Stimulated activated CD4-positive, alpha-beta T cell treated with anti-CD3 and anti-CD28 coated beads, Interleukin-15, amount 100 ng/mL, for 24 hours (primary cell): ENCODE results near the gene SEC14L1.

Experiments used
- DNase-seq: peaks from one replicate; pipeline ENCODE4 v3.0.0-alpha.2; 2020

SEC14L1 gene

GRCh38 chr17:77217566-77217965 lies 76.8 kb downstream of the SEC14L1 start:
- DNase-seq = no peak

DNA sequence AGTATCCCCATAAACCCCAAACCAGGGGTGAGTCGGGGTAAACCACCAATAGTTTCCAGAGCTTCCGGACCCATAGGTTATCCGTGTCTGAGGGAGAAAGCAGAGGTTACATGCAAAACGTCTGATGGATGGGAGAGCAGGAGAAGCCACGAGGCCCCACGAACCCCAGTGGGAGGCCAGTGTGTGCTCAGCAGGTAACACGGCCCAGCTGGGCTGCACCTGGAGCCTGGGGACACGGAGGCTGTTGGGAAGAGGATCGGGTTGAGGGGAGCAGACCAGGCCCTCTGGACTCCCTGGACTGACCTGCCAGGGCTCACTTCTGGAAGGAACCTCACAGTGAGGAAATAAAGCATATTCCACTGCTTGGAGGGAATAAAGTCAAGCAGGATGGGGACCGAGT lies 78.1 kb downstream of the SEC14L1 start:
- DNase-seq = no peak

DNA sequence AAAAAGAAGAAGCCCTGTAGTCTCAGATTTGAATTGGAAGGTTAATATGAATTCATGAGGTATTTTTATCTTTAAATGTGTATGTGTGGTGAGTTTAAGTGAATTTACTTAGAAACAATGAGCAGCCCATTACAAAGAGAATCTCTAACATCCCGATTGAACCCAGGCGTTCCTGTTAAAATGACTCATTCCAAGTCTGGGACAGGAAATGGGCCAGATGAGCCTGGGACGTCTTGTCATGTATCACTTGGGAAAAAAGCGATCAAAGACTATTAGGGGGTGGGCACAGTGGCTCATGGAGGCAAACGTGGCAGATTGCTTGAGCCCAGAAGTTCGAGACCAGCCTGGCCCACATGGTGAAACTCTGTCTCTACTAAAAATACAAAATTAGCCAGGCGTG lies 81.6 kb downstream of the SEC14L1 start:
- DNase-seq = no peak

DNA sequence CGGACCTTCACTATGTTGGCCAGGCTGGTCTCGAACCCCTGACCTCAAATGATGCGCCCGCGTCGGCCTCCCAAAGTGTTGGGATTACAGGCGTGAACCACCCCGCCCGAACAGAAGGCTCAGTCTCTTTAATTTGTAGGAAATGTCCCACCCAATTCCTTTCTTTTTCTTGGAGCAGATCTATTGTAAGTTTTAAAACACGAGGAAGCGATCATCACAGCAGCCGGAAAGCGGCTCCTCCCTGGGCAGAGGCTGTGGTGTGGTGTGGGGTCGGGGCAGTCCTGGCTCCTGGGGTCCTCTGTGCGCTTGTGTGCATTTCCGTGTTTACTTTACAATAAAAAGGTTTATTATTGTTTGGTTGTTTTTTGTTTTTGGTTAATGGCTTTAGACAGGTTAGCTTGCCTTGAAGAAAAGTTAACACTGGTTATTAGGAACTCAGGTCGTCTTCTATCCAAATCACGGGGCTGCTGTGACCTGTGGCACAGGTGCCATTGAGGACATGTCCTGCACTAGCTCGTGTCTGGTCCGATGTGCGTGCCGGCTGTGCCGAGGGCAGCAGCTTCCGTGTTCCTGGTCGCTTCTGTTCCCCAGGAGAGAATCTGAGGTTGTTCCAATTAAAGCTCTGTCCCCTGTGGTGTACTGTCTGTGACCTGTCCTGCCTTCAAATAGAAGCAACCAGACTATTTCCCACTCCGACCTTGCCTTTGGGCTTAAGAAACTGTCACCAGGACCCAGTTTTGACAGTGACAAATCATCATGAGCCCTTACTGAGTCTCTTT lies 83.1 kb downstream of the SEC14L1 start:
- no peak for DNase-seq

DNA sequence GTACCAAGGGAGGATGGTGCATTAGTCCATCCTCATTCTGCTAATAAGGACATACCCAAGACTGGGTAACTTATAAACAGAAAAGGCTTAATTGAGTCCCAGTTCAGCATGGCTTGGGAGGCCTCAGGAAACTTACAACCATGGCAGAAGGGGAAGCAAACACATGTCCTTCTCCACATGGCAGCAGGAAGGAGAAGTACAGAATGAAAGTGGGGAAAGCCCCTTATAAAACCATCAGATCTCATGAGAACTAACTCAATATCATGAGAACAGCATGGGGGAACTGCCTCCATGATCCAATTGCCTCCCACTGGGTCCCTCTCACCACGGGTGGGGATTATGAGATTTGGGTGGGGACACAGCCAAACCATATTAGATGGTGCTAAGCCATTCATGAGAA lies 84.5 kb downstream of the SEC14L1 start:
- no peak for DNase-seq

DNA sequence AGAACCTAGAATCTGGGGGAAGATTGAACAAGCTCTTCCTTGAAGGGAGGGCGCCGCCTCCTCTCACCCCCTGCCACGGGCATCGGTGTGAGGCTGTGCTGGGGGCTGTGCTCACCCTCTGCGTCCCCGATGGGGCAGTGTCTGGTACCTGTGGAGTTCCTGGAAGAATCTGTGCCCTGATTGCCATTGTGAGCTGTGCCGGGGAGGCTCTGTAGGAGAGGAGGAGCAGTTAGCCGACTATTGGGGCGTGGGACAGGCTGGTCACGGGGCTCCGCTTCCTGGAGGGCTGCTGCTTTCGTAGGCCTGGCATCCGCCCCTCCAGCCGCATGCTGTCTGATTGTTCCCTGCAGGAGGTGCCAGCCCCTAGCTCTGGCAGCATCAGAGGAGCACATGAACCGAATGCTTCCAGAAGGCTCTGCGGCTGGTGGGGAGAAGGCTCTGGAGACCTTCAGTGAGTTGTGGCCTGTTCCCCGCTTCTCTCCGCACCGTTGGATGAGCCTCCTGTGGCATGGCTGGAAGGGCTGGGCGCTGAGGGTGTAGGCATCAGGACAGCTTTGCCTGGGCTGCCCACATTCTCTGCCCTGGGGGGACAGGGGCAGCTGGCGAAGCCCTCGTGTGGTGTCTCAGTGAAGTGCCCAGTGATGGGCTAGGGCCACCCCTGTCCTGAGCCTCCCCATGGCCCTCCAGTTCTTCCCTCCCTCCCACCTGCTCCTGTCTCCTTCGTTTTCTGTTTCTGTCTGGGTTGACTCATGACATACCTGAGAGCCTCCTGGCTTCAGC lies 86.9 kb downstream of the SEC14L1 start:
- no peak for DNase-seq

- DNase-seq = no peak
These were observed 87.5 kb downstream of the SEC14L1 start for GRCh38 chr17:77228241-77228752.

- DNase-seq = no peak
These were observed 88.0 kb downstream of the SEC14L1 start for GRCh38 chr17:77228816-77229215.

DNA sequence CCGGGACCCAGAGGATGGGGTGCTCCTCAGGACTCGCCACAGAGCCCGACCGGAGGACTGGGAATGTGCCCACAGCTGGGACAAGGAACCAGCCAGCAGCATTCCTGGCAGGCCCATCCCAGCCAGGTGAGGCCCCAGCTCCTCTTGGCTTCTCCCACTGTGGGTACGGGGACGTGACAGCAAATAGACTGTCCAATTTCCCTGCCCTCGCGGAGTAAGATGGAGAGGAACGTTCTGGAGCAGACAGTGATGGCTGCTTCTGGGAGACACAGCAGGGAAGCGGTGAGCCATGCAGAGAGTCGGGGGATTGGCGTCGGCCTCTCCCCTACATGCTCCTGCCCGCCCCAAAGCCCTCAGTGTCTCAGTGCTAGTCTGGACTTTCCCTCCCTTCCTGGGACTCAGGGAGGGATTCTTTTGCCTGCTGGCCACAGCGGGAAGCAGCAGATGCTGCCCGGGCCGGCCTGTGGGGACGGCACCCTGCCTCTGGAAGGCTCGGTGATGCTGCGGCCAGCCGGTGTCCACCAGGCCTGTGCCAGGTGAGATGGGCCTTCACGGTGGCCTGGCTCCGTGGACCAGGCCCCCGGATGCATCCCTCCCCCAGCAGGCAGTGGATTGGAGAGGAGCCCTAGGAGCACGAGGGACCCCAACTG lies 89.1 kb downstream of the SEC14L1 start:
- DNase-seq = no peak

GRCh38 chr17:77230436-77230830 lies 89.7 kb downstream of the SEC14L1 start:
- DNase-seq = no peak

DNA sequence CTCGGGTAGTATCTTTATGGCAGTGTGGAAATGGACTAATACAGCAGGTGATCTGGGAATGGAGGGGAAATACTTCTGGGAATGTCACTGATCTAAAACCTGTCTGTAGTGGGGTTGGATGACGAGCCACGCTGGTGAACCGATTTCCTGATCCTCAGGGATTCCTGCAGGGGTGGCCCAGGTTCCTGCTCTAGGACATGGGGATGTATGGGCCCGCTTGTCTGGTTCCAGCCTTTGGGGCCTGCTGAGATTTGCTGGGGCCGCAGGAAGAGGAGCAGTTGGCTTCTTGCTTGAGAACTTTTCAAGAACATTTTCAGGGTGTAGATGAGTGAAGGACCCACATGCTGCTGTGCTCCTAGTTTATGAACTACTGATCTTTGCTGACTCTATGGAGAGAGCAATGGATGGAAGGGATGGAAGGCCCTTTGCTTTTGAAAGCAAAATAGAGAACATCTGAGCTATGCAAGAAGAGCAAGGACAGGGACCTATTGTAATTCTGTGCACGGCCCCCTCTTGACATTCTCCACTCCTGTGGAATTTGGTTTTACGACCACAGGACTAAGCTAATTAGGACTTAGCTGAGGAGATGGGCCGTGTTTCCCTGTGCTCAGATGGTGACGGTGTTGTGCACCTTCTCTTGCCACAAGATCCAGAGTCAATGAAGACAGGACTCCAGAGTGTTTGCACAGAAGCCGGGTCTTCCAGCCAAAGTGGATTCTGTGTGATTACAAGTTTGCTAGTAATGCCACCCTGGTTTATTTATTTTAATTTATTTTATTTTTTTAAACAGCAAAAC lies 90.5 kb downstream of the SEC14L1 start:
- DNase-seq = no peak

DNA sequence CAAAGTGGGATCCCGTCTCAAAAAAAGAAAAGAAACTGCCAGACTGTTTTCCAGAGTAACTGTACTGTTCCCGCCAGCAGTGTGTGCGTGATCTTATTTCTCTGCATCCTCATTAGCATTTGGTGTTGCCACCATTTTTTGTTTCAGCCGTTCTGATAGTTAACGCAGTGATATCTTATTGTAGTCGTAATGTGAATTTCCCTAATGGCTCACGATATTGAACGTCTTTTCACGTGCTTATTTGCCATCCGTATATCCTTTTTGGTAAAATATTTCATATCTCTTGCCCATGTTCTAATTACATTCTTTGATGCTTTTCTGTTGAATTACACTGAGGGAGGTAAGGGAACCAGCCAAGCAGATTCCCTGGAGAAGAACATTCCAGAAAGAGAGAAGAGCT lies 92.4 kb downstream of the SEC14L1 start:
- no peak for DNase-seq

DNA sequence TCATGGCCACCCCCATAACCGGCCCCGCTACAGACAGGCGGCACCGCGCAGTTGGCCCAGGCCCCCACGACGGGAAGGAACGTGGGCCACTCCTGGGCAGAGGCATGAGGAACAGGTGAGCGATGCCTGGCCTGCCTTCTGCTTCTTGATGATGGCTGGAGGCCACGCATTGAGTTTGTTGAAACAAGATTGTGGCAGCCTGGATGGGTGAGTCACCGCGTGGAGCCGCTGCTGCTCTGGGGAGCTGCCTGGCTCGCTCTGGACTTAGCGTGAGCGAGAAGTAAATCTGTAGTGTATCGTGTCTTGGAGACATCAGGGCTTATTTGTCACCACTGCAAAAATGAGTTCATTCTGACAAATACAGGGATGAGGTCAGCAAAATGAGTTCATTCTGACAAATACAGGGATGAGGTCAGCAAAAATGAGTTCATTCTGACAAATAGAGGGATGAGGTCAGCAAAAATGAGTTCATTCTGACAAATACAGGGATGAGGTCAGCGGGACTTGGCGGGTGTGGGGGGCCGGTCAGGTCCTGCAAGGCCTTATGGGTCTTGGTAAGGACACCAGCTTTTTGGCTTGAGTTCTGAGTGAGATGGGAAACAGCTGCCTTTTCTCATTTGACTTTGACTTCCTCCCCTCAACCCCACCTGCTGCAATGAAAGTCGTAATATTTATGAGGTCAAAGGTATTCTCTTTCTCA lies 93.0 kb downstream of the SEC14L1 start:
- peak; percentile 31 for DNase-seq

- DNase-seq = no peak
These were observed 93.9 kb downstream of the SEC14L1 start for GRCh38 chr17:77234695-77235094.

GRCh38 chr17:77235370-77235941 lies 94.7 kb downstream of the SEC14L1 start:
- DNase-seq = peak; percentile 53

- DNase-seq = no peak
These were observed 96.7 kb downstream of the SEC14L1 start for GRCh38 chr17:77237232-77238008.

DNA sequence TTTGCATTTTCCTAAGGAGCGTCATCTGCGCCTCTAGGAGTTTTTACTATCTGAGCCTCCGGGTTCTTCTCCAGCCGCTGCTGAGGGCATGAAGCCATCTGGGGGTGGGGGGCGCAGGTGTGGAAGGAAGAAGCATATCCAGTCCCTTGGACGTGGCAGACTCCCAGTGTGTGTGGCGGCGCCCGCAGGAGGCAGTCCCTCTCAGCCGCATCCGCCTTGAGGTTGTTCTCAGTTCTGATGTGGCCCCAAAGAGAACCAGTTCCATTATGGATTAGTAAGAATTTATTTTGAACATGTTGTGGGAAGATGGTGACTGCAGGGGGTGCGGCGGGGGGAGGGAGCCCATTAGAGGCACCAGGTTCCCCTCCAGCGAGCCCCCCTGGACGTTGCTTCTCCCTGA lies 100.2 kb downstream of the SEC14L1 start:
- DNase-seq = no peak

DNA sequence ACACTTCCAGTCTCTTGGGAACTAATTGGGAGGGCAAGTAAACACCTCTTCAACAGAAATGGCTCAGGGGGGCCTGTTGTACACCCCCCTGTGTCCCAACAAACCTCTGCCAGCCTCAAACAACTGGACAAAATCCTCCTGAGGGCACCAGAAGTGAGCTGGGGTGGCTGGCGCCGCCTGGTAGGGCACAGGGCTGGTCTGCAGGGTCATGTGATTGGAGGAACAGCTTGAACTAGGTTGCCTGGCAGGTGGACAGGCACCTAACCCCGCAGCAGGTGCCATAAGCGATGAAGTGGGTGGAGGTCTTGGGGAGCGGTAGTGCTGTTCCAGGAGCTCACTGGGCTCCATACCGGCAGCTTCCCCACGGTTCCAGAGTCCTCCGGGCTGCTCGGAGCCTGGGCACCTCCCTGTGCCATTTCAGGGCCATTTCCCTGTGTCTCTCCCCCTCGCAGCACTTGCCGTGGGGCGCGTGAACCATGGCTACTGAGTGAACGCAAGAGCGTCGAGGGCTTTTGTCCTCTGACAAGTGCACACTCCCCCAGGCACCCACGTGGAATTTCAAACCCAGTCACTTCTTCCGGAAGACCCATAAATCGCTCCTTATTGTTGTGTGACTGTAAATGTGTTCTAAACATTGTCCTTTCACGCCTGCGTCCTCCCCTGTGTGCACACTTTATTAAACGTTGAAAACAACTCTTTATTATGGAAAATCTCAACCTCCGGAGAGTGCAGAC lies 101.5 kb downstream of the SEC14L1 start:
- no peak for DNase-seq

DNA sequence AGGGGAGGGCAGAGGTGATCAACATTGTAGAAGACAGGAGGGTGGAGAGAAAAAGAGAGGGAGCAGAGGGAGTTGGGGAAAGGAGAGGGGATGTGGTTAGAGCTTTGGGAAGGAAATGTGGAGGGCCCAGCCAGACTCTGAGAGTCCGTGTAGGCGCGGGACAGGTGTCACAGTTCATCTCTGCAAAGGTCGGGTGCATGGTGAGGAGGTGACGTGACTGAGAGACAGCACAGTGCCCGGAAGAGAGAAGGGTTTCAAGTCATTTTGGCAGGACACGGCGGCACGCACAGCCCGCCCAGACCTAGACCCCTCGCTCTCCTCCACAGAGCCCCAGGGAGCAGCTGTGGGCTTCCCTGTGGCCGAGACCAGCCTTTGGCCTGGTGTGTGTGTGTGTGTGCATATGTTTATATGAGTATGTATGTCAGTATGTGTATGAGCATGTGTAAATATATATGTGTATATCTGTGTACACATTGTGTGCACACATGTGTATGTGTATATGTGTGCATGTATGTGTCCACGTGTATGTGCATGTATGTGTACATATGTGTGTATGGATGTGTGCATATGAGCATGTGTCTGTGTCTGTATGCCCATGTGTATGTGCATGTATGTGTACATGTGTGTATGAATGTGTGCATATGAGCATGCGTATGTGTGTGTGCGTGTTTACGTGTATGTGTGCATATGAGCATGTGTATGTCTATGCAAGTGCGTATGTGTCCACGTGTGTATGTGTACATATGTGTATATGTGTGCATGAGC lies 104.6 kb downstream of the SEC14L1 start:
- DNase-seq = no peak
